NCI-H2196 (cell line): ENCODE measurements around the gene CTXND1.

ENCODE experiments used
- DNase-seq: peaks from one replicate; lab custom pipeline; 2025; ENCODE audit not compliant: unreplicated experiment; lab: John Stamatoyannopoulos, UW

CTXND1 gene

GRCh38 chr15:80210611-80211573 lies 41.1 kb downstream of the CTXND1 start:
- no peak for DNase-seq

- DNase-seq = no peak
These were observed 43.0 kb downstream of the CTXND1 start for GRCh38 chr15:80208758-80209734.

- no peak for DNase-seq
These were observed 44.1 kb downstream of the CTXND1 start for GRCh38 chr15:80207887-80208286.

- DNase-seq = no peak
These were observed 47.8 kb downstream of the CTXND1 start for GRCh38 chr15:80204231-80204630.

GRCh38 chr15:80203361-80203885 lies 48.6 kb downstream of the CTXND1 start:
- DNase-seq = no peak

GRCh38 chr15:80202641-80203360 lies 49.2 kb downstream of the CTXND1 start:
- DNase-seq = no peak

GRCh38 chr15:80202016-80202315 lies 50.0 kb downstream of the CTXND1 start:
- no peak for DNase-seq

- no peak for DNase-seq
These were observed 50.6 kb downstream of the CTXND1 start for GRCh38 chr15:80201256-80202015.

- no peak for DNase-seq
These were observed 52.1 kb downstream of the CTXND1 start for GRCh38 chr15:80199869-80200268.

- DNase-seq = no peak
These were observed 52.6 kb downstream of the CTXND1 start for GRCh38 chr15:80199366-80199765.

GRCh38 chr15:80194914-80195313 lies 57.1 kb downstream of the CTXND1 start:
- no peak for DNase-seq

GRCh38 chr15:80194186-80194585 lies 57.8 kb downstream of the CTXND1 start:
- no peak for DNase-seq

GRCh38 chr15:80191897-80192595 lies 60.0 kb downstream of the CTXND1 start:
- no peak for DNase-seq

GRCh38 chr15:80191198-80191597 lies 60.8 kb downstream of the CTXND1 start:
- DNase-seq = no peak

GRCh38 chr15:80188251-80188650 lies 63.8 kb downstream of the CTXND1 start:
- DNase-seq = no peak

- no peak for DNase-seq
These were observed 65.4 kb downstream of the CTXND1 start for GRCh38 chr15:80186597-80186996.

- DNase-seq = no peak
These were observed 65.9 kb downstream of the CTXND1 start for GRCh38 chr15:80186066-80186465.

GRCh38 chr15:80185152-80185551 lies 66.9 kb downstream of the CTXND1 start:
- DNase-seq = no peak

GRCh38 chr15:80184554-80184953 lies 67.5 kb downstream of the CTXND1 start:
- no peak for DNase-seq

- no peak for DNase-seq
These were observed 68.1 kb downstream of the CTXND1 start for GRCh38 chr15:80183886-80184285.
